ENCODE data around the gene CDX4.
"Not testable (repeated sequence)": the region's sequence is repeated elsewhere in the genome, so short reads cannot be mapped to it uniquely, and the experiment has no call there.

Gene CDX4

GRCh38 chrX:73446831-73447230 is at the start of gene CDX4:
Gene CDX4, plus strand, starts transcription at chrX:73447053. Its CDS starts 201 bp downstream, at chrX:73447254.
- DNase-seq (ENCODE audit: low read depth in 2 of 2, low spot score in 1 of 2), result no peak

GRCh38 chrX:73398185-73398914 is 48.5 kb upstream of the CDX4 start:
- no peak for DNase-seq (ENCODE audit: low read depth in 2 of 2, low spot score in 1 of 2)

GRCh38 chrX:73400136-73400748 is 46.6 kb upstream of the CDX4 start:
- DNase-seq (ENCODE audit: low read depth in 2 of 2, low spot score in 1 of 2), result no peak

DNA sequence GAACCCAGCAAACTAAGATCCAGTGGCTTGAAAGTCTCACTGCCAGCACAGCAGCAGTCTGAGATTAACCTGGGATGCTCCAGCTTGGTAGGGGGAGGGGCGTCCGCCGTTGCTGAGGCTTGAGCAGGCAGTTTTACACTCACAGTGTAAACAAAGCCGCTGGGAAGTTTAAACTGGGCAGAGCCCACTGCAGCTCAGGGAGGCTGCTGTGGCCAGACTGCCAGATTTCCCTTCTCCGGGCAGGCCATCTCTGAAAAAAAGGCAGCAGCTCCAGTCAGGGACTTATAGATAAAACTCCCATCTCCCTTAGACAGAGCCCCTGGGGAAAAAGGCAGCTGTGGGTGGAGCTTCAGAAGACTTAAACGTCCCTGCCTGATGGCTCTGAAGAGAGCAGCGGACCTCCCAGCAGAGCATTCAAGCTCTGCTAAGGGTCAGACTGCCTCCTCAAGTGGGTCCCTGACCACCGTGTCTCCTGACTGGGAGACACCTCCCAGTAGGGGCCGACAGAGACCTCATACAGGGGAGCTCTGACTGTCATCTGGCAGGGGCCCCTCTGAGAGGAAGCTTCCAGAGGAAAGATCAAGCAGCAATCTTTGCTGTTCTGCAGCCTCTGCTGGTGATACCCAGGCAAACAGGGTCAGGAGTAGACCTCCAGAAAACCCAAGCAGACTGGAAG is 45.1 kb upstream of the CDX4 start:
- no peak for DNase-seq (ENCODE audit: low read depth in 2 of 2, low spot score in 1 of 2)

DNA sequence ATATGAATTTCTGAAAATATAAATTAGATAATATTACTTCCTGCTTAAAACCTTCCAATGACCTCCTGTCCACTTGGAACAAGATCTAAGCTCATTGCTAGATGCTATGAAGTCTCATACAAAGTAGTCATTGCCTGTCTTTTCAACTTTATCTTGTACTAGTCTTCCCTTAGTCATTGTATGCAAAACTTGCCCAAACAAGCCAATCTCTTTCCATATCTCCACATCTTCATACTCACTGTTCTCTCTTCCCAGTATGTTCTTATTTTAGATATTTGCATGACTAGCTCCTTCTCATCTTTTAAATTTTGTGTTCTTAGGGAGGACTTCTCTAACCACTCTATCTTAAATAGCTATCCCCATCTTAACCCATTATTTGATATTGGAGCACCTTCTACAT is 33.9 kb upstream of the CDX4 start:
- DNase-seq (ENCODE audit: low read depth in 2 of 2, low spot score in 1 of 2), result no peak

DNA sequence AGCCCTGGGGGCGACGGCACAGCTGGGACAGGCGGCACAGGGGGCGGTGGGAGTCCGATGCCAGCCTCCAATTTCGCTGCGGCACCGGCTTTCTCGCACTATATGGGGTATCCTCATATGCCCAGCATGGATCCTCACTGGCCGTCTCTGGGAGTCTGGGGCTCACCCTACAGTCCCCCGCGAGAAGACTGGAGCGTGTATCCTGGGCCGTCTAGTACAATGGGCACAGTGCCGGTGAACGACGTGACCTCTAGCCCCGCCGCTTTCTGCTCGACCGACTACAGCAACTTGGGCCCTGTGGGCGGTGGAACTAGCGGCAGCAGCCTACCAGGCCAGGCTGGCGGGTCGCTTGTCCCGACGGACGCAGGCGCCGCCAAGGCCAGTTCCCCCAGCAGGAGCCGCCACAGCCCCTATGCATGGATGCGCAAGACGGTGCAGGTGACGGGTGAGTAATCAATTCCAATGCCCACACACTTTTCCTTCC is 500 bp downstream of the CDX4 start:
- DNase-seq (ENCODE audit: low read depth in 2 of 2, low spot score in 1 of 2), result no peak

DNA sequence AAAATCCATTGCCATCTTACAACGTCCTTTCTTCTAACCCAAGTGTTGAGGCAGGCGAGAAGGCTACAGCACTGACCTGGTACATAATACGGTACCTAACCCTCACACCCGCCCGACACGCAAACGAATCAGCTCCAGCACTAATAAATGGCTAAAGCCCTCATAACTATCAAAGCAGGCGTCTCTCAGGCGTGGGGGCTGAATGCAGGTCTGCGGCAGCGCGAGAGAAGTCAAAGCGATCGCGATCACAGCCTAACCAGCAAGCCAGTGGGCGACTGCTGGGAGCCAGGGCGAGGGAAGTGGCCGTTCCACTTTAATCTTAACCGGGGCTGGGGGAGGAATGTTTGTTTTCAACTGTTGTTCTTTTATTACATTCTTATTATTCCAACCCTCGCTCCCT is 1.5 kb downstream of the CDX4 start:
- DNase-seq (ENCODE audit: low read depth in 2 of 2, low spot score in 1 of 2), result no peak

- no peak for DNase-seq (ENCODE audit: low read depth in 2 of 2, low spot score in 1 of 2)
Observed at GRCh38 chrX:73455171-73455570, 8.3 kb downstream of the CDX4 start.

DNA sequence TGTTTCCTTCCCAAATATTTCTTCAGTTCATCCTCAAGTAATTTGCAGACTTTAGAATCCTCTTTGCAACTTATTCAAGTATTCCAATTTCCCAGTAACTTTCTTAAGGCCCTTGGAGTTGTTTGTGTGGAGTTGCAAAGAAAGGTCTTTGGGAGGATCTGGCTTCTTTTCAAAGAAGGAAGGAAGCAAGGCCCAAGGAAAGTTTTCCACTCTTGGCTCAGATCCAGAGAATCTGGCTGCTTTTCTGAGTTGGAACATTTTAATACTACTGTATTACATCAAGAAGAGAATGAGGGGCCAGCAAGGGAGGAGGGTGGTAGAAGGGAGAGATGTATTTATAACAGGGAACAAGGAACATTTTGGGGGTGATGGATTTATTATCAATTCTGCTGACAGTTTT is 10.5 kb downstream of the CDX4 start:
- DNase-seq (ENCODE audit: low read depth in 2 of 2, low spot score in 1 of 2), result no peak

DNA sequence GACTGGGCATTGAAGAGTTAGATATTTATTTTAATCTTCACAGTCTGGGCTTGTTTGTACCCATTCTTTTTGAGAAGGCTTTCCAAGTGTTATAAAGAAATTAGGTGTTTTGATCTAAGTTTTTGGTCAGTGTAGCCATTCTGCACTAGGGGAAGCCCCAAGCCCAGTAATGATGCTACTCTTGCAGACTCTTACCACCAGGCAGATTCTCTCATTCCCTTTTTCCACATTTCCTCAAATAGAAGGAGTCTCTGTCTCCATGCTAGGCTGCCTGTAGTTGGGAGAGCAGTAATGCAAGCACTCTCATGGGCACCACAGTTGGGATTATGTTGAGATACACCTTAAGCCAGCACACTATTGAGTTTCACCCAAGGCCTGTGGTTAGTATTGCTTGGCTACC is 21.5 kb downstream of the CDX4 start:
- DNase-seq (ENCODE audit: low read depth in 2 of 2, low spot score in 1 of 2), result no peak

GRCh38 chrX:73478961-73479360 is 32.1 kb downstream of the CDX4 start:
- no peak for DNase-seq (ENCODE audit: low read depth in 2 of 2, low spot score in 1 of 2)

DNA sequence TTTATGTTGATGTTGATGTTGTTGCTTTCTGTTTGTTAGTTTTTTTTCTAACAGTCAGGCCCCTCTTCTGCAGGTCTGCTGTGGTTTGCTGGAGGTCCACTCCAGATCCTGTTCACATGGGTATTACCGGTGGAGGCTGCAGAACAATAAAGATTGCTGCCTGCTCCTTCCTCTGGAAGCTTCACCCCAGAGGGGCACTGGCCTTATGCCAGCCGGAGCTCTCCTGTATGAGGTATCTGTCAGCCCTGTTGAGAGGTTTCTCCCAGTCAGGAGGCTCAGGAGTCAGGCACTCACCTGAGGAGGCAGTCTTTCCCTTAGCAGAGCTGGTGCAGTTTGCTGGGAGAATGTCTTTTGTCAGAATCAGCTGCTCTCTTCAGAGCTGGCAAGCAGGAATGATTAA is 34.7 kb downstream of the CDX4 start:
- DNase-seq (ENCODE audit: low read depth in 2 of 2, low spot score in 1 of 2), result no peak

DNA sequence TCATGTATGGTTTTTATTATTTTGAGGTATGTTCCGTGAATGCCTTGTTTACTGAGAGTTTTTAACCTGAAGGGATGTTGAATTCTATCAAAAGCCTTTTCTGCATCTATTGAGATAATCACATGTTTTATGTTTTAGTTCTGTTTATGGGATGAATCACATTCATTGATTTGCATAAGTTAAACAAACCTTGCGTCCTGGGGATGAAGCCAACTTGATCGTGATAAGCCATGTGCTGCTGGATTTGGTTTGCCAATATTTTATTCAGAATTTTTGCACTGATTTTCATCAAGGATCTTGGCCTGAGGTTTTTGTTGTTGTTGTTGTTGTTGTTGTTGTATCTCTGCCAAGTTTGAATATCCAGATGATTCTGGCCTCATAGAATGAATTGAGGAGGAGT is 43.8 kb downstream of the CDX4 start:
- no peak for DNase-seq (ENCODE audit: low read depth in 2 of 2, low spot score in 1 of 2)

GRCh38 chrX:73492178-73492577 is 45.3 kb downstream of the CDX4 start:
- not testable (repeated sequence) for DNase-seq (ENCODE audit: low read depth in 2 of 2, low spot score in 1 of 2)
